Astrocyte (in vitro differentiated cells and primary cell): ENCODE results near the gene SPINK5.

Experiments used
- EZH2 ChIP-seq: IDR thresholded peaks from 2 replicates; pipeline ENCODE4 v1.6.1; 2012; ENCODE audit warnings: mild to moderate bottlenecking, low read length, inconsistent platforms; ENCODE audit not compliant: insufficient read depth
- TF ChIP-seq, protein P1 (sequence below): IDR thresholded peaks from 2 replicates; pipeline ENCODE4 v1.5.1; 2011; ENCODE audit warnings: low read depth, mild to moderate bottlenecking, inconsistent platforms, low read length, moderate library complexity; ENCODE audit not compliant: insufficient read depth

GRCh38 chr5:148033134-148033533, 30.6 kb upstream of the SPINK5 start:
- TF ChIP-seq, protein P1, sequence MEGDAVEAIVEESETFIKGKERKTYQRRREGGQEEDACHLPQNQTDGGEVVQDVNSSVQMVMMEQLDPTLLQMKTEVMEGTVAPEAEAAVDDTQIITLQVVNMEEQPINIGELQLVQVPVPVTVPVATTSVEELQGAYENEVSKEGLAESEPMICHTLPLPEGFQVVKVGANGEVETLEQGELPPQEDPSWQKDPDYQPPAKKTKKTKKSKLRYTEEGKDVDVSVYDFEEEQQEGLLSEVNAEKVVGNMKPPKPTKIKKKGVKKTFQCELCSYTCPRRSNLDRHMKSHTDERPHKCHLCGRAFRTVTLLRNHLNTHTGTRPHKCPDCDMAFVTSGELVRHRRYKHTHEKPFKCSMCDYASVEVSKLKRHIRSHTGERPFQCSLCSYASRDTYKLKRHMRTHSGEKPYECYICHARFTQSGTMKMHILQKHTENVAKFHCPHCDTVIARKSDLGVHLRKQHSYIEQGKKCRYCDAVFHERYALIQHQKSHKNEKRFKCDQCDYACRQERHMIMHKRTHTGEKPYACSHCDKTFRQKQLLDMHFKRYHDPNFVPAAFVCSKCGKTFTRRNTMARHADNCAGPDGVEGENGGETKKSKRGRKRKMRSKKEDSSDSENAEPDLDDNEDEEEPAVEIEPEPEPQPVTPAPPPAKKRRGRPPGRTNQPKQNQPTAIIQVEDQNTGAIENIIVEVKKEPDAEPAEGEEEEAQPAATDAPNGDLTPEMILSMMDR = no peak
- TF ChIP-seq EZH2 = no peak
